ENCODE measurements around the gene PLXNA4.
"Not testable (repeated sequence)": the region's sequence is repeated elsewhere in the genome, so short reads cannot be mapped to it uniquely, and the experiment has no call there.

PLXNA4 gene, protein sequence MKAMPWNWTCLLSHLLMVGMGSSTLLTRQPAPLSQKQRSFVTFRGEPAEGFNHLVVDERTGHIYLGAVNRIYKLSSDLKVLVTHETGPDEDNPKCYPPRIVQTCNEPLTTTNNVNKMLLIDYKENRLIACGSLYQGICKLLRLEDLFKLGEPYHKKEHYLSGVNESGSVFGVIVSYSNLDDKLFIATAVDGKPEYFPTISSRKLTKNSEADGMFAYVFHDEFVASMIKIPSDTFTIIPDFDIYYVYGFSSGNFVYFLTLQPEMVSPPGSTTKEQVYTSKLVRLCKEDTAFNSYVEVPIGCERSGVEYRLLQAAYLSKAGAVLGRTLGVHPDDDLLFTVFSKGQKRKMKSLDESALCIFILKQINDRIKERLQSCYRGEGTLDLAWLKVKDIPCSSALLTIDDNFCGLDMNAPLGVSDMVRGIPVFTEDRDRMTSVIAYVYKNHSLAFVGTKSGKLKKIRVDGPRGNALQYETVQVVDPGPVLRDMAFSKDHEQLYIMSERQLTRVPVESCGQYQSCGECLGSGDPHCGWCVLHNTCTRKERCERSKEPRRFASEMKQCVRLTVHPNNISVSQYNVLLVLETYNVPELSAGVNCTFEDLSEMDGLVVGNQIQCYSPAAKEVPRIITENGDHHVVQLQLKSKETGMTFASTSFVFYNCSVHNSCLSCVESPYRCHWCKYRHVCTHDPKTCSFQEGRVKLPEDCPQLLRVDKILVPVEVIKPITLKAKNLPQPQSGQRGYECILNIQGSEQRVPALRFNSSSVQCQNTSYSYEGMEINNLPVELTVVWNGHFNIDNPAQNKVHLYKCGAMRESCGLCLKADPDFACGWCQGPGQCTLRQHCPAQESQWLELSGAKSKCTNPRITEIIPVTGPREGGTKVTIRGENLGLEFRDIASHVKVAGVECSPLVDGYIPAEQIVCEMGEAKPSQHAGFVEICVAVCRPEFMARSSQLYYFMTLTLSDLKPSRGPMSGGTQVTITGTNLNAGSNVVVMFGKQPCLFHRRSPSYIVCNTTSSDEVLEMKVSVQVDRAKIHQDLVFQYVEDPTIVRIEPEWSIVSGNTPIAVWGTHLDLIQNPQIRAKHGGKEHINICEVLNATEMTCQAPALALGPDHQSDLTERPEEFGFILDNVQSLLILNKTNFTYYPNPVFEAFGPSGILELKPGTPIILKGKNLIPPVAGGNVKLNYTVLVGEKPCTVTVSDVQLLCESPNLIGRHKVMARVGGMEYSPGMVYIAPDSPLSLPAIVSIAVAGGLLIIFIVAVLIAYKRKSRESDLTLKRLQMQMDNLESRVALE (N-terminal part only)

DNA sequence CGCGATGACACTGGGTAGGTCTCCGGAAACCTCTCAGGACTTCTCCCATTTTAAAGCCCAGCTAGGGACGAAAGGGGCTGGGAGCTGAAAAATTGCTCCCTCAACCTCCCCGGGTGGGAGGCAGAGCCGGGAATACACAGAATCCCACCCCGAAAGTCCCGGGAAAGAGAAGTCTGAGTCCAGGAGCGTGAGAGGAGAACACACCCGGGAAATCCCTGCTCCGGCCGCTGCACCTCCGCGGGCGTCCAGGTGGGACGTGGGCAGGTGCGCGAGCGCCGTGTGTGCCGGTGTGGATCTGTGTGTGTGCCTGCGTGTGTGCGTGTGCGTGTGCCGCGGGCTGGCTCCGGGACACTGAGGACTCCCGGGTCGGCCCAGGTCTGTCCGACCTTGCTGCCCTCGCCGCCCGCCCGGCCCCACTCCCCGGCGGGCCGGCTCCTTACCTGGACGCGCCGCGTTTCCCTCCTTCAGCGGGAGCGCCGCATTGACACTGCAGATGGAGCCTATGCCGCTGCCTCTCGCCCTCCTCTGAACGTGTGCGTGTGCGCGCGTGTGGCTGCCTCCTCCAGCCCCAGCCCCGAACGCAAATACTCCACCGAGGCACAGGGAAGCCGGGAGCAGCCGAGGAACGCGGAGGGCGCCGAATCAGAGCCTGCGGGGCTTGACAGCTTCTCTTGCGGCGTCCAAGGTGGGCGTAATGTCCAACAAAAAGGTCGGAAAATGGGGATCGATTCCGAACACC is at the start of gene PLXNA4:
TSS of gene PLXNA4 (minus strand) at position 489 of the 739 bp plus-strand sequence. CDS start 67,777 bp downstream, outside the sequence.
- no peak for DNase-seq

DNA sequence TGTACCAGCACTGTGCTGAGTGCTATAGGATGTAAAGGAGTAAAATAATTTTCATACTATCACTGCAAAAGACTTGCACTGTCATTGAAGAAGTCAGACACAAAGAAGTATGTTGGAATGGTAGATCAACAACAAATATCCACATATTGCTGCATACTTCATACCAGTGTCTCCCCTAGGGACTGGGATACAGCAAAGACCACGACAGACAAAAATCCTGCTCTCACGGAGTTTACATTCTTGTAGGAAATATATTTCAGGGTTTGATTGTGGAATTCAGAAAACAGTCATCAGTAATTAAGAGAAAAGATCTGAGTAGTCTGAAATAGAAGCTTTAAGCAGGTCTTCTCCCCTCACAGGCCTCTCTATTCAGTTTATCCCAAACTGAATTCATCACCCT is 49.4 kb upstream of the PLXNA4 start:
- no peak for DNase-seq

DNA sequence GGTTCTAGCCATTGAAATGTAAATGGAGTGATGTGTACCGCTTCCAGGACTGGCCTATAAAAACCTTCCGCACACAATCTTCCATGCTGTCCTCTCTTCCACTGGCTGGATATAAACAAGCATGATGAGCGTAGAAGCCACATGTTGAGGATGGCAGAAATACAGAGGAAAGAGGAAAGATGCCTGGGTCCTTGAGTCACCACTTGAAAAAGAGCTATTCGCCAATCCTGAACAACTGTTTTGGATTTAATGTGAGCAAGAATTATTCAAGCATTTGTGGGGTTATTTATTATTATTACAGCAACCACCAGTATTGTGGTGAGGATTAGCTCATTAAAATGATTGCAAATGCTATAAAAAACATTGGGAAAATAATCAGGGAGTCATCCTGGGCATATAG is 45.8 kb upstream of the PLXNA4 start:
- DNase-seq, result no peak

DNA sequence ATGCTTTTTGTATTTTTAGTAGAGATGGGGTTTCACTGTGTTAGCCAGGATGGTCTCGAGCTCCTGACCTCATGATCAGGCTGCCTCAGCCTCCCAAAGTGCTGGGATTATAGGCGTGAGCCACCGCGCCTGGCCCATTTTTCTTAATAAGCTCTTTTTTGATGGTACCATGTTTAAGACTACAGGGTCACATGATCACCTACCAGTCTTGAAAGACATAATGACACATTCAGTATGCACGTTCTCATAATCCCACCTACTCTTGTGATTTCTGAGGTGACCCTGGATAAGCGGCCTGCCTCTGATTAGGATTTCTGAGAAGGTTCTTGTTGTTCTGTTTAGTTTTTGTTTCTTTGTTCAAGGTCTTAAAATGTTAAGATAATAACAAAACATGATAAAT is 43.7 kb upstream of the PLXNA4 start:
- DNase-seq, result no peak

DNA sequence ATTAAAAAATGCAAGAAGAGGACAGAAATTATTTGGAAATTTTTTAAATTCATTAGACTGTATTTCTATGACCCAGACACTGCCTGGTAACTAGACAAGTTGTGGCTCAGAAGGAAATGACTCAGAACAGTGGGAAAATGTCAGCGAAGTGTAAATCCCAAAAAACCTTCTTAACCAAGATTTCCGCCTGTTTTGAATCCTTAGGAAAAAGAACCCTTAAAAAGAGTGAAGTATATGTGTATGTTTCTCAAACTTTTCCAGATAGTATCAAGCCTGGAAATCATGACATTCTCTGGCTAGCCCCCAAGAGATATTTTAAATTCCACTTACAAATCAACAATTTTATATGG is 42.7 kb upstream of the PLXNA4 start:
- DNase-seq, result no peak

DNA sequence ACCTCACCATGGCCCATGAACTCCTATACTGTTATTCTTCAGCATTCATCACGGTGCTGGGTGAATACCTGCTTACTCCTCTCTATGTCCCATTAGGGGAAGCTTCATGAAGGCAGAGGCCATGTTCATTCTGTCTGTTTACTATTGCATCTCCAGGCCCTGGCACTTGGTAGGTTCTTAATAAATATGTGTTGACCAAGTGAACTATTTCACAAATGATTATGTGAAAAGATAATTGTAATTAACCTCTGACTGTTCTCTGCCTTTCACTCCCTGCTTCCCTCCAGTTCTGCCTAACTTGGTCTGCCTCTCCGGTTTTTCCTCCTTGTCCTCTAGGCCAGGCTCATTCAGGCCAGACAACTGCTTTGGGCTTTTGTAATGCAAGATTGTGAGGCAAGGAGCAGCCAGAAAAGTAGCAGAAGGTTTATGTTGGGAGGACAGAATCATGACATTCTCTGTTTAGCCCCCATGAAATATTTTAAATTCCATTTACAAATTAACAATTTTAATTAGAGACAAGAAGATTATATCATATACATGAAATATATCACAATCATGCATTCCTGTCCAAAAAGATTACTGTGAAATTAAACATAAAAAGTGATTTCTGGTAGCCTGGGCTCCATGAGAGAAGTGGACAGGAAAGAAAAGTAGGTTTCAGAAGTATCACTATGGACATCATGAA is 42.1 kb upstream of the PLXNA4 start:
- DNase-seq, result no peak

DNA sequence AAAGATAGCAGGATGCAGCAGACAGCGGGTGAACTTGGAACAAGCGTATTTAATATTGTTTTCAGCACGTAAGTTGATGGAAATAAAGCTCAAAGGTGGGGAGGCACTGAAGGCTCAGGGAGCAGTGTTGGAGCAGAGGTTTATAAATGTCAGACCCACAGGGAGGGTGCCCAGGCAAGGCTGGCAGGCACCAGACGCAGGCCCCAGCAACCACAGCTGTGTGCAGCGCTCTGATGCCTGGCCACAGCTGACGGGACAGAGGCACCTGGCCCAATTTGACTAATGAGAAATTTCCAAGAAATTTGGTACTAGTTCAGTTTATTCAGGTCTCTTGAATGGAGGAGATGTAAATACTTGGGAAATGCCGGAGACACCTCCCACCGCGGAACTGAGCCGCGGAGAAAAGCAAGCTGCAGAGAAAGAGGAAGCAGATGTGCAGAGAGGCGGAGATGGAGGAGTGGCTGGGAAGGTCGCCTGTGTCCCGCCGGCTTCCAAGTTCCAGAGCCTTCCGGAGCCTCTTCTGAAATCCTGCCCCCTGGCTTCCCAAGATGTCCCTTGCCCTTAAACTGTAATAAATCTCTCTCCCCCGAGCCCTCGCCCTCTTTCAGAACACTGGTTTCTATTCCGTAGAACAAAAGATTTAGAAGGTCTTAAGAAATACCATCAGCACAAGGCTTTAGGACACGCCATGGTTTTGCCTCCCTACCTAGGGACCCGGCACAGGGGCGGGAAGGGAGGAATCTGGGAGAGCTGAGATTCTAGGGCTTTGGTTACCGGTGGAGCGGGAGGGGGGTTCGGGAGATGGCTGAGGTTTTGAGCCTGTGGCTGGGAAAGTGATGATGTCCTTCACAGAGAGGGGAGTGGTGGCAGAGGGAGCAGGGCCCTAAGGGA is 38.4 kb upstream of the PLXNA4 start:
- no peak for DNase-seq

DNA sequence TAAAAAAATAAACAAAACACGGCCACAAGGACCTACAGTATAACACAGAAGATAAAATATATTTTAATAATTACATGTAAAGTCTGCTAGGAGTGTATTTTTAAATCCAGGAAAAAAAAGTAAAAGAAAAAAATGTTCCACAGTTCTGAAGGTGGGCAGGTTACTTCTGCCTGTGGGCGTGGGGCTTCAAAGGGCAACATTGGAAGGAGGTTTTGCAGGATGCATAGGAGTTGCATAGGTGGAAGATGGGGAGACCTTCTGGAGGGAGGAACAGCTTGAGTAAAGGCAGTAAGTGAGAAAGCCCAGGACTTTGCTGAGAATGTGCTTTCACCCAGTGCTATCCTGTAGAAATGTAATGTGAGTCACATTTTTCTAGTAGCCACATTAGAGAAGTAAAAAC is 37.5 kb upstream of the PLXNA4 start:
- no peak for DNase-seq

DNA sequence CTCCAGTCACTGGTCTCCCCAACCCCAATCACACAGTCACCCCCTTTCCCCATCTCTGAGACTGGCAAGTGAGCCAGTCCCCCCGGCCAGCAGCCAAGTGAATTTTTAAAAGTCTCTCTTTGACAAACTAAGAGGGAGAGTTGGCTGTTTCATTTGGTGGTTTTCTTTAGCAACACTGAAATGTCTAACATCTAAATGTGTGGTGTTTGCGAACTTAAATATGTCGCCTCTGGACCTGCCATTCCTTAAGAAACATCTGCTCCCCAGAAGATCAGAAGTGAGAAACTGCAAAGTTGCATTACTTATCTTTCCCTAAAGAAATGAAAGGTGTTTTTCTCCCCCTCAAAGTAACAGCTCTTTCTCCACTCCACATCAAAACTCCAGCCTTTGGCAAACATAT is 34.7 kb upstream of the PLXNA4 start:
- DNase-seq, result no peak

DNA sequence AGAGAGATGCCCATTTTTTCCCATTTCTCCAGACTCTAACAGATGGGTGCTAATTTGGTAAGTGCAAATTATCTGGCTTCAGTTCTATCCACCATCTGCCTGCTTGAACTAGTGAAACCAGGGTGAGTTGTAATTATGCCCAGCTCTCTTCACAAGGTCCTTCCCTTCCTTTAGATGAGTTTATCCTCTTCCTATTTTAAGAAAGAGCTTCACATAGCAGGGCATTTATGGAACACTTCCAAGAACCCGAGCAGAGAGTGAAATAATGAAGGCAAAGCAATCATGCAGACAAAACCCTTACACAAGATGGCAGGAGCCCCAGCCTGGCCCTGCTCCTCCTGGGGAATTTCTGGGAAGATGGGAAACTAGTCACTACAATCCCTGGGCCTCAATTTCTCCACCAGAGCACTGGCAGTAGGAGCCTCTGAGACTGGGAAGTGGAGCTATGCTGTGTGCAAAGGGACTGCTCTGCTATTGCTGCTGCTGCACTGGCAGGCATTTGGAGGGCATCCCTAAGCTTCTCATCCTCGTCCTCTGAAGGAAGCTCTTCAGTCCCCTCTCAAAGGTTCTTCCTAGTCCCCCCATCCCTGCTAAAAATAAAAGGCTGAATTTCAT is 33.7 kb upstream of the PLXNA4 start:
- DNase-seq, result no peak

DNA sequence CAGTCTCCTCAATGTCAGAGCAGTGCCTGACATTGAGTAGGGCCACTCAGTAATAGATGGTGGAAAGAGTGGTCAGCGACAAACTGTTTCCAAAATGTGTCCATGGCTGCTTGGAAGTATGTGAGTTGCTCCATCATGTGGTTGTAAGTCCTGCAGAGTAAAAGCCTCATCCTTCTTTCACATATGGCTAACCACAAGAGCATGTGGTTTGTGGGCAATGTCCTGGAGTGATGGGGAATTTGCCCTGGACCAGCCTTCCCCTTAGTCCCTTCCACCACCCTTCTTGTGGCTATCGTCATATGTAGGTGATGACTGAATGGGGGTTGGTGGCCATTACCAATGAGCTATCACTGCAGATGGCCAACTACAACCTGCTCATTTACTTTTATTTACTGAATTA is 33.0 kb upstream of the PLXNA4 start:
- DNase-seq, result no peak

DNA sequence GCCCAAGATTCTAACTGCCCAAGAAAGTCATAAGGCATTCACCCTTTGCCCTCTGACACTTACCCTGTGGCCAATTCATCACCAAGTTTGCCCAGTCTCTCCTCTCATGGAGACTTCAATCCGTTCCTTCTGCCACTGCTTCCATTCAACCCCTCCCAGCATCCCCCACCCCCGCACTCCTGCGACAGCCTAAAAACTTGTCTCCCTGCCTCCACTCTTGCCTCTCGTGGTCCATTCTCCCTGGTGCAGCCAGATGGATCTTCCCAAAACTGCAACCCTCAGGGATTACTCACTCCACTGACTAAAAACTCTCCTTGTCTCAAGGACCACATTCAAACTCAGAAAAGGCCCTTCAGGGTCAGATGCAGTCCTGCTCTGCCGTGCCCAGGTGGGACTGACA is 32.3 kb upstream of the PLXNA4 start:
- no peak for DNase-seq

DNA sequence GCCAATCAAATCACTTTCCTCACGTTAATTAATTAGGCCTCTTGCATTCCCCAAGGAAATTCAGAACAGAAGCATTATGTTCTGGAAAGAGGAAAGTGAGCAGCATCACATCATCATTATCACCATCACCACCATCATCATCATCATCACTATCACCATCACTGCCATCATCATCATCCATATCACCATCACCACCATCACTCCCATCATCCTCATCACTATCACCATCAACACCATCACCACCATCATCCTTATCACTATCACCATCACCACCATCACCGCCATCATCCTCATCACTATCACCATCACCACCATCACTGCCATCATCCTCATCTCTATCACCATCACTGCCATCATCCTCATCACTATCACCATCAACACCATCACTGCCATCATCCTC is 31.4 kb upstream of the PLXNA4 start:
- no peak for DNase-seq

DNA sequence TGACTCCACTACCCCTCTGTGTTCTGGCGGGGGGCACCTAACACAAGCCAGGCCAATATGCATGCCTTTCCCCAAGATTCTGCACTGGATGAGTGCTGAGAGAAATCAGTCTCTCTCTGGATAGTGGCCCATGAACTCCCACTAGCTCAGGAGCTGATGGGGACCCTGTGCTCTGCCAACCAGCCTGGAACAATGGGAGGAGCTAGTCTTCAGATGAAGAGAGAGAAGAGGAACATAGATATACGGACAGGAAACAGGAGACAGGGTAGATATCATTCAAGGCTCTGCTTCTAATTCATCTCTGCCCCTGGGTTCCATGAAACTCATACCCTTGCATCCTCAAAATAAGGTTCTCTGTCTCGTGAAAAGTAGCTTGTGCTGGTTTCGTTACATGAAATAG is 27.9 kb upstream of the PLXNA4 start:
- DNase-seq, result no peak

DNA sequence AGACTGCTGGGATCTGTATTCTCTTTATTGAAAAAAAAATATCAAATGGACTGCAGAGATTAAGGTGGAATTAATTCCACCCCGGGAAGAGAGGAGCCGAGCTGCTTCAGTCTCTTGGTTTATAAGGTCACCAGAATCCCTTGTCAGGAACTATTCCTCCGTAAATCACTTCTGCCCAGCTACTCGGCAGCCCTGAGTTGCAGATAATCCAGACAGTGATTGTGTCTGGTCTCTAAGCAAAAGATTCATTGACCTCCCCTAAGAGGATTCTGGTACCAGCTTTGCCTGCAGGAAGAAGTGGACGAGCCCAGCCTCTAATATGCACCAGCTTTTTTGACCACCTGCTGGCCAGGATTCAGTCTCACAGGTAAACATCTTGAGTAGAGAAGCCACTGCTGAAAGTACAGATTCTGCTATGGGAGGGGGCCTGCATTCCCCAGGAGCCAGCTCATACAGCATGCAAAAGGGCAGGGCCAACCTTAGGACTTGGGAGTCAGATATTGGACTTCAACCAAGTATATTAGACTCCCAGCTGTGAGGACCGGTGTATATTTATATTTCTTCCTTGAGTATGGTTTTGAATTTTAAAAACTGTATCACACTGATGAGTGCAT is 27.1 kb upstream of the PLXNA4 start:
- DNase-seq, result no peak

DNA sequence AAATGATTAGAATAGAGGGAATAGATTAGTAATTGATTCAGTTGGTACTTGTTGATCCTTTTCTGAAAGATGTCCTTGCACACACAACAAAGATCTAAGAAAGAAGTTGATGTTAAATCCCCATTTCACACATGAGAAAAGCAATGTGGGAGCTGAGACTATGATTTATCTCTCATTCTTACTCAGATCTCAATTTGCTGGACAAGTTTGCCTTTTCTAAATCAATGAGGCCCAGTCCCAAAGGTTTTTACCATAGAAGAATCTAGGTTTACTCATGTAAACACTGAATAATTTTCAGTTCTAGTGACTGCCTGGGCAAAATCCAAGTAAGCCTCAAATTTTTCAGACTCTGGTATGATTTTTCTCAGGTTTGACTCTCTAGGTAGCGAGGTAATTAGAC is 25.5 kb upstream of the PLXNA4 start:
- DNase-seq, result no peak

DNA sequence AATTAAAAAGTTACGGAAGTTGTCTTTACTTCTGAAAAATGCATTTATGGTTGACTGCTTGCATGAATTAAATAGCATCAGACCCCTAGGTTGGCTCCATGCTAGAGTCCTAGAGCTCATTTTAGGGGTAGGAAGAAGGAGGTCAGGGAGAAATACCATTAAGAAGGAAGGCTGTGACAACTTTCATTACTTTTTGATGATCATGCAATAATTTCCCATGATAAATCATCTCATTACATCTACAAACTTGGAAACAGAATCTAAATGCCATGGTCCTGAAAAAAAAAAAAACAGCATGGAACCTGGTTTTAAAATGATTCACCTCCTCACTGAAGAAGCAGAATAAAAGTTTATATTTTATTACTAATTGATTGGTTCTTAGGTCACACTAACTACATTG is 20.3 kb upstream of the PLXNA4 start:
- DNase-seq, result no peak

DNA sequence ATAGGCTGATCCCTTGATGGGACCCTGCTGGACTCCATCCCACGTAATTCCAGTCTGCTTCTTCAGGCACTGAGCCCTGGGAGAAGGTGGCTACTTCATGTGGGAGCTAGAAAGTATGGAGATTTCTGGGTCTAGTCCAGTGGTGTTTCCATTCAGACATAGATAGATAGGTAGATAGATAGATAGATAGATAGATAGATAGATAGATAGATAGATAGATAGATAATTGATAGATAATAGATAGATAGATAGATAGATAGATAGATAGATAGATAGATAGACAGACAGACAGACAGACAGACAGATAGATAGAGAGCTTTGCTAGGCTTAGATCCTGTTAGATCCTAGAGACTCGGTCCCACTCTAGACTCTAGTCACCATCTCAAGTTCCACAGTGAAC is 18.5 kb upstream of the PLXNA4 start:
- not testable (repeated sequence) for DNase-seq

DNA sequence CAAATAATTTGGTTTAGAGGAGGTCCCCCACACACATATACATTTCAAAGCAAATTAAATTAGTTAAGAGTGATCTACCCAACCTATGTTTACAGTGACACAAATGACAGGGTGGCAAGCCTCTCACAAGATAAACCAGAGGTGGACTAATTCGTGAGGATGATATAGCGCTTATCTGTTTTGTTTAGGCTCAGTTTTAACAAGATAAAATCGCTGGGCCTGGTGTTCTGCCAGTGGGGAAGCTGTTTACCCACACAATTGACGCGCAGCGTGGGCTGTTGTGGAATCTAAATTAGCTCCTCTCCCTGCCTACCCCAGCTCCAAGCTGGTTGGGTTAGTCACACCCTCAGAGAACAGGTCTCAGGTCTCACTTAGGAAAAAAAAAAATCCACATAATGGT is 16.7 kb upstream of the PLXNA4 start:
- DNase-seq, result no peak
